Nephron (organoid): Measurements from ENCODE around the gene PLP1.

Experiments
- H3K27ac Mint-ChIP-seq, 3 experiments: 2 replicates each; pipeline ENCODE4 v1.8.0; 2020; ENCODE audit warnings: mixed read lengths in 3 of 3, mild to moderate bottlenecking in 2 of 3, moderate library complexity in 1 of 3
- H3K27me3 Mint-ChIP-seq: 2 replicates; pipeline ENCODE4 v1.8.0; 2021; ENCODE audit warnings: low read depth, mild to moderate bottlenecking, moderate library complexity, mixed read lengths
- H3K36me3 Mint-ChIP-seq: 2 replicates; pipeline ENCODE4 v1.8.0; 2020; ENCODE audit warnings: low read depth, mixed read lengths
- H3K4me1 Mint-ChIP-seq: 2 replicates; pipeline ENCODE4 v1.8.0; 2020; ENCODE audit warnings: mixed read lengths
- H3K4me3 Mint-ChIP-seq, 3 experiments: 2 replicates each; pipeline ENCODE4 v1.8.0; 2020; ENCODE audit warnings: mild to moderate bottlenecking in 3 of 3, mixed read lengths in 3 of 3, moderate library complexity in 2 of 3
- H3K9me3 Mint-ChIP-seq: 2 replicates; pipeline ENCODE4 v1.8.0; 2020; ENCODE audit warnings: mixed read lengths
- TF ChIP-seq, protein P1 (sequence below), 3 experiments: fragments of 200-600 bp; sonication (generic); IDR thresholded peaks; one replicate each; pipeline ENCODE4 v1.5.0; 2021; ENCODE audit warnings: antibody characterized with exemption in 3 of 3; ENCODE audit not compliant: unreplicated experiment in 3 of 3

The PLP1 gene

DNA sequence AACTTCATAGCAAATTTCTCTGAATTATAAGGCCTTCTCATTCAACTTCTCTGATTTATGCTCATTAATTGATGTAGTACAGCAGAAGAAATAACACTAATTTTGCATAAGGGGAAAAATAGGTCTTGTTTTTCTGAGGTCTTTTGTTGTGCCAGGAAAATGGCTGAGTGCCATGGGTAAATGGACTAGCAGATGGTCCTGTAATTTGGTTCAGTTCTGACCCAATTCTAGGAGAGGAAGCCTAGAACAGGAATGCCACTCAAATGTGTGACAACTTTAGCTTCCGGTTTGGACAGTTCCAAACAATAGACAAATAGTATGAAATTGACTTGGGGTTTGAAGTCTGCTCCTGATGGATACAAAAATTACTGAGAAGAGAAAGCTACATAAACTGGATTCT, 49.2 kb downstream of the PLP1 start:
- no peaks in the 10 kb centered on the region for H3K36me3 Mint-ChIP-seq
- H3K27ac Mint-ChIP-seq = no peak overlapping the region
- H3K4me1 Mint-ChIP-seq = peaks cover 8% of the 10 kb centered on the region
- no peaks in the 10 kb centered on the region for H3K9me3 Mint-ChIP-seq
- H3K4me3 Mint-ChIP-seq = no peak overlapping the region
- TF ChIP-seq, protein P1, sequence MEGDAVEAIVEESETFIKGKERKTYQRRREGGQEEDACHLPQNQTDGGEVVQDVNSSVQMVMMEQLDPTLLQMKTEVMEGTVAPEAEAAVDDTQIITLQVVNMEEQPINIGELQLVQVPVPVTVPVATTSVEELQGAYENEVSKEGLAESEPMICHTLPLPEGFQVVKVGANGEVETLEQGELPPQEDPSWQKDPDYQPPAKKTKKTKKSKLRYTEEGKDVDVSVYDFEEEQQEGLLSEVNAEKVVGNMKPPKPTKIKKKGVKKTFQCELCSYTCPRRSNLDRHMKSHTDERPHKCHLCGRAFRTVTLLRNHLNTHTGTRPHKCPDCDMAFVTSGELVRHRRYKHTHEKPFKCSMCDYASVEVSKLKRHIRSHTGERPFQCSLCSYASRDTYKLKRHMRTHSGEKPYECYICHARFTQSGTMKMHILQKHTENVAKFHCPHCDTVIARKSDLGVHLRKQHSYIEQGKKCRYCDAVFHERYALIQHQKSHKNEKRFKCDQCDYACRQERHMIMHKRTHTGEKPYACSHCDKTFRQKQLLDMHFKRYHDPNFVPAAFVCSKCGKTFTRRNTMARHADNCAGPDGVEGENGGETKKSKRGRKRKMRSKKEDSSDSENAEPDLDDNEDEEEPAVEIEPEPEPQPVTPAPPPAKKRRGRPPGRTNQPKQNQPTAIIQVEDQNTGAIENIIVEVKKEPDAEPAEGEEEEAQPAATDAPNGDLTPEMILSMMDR (IDR thresholded peaks at IDR 0.05; ENCODE audit: unreplicated experiment in 3 of 3) = no peak
- no peaks in the 10 kb centered on the region for H3K27me3 Mint-ChIP-seq

DNA sequence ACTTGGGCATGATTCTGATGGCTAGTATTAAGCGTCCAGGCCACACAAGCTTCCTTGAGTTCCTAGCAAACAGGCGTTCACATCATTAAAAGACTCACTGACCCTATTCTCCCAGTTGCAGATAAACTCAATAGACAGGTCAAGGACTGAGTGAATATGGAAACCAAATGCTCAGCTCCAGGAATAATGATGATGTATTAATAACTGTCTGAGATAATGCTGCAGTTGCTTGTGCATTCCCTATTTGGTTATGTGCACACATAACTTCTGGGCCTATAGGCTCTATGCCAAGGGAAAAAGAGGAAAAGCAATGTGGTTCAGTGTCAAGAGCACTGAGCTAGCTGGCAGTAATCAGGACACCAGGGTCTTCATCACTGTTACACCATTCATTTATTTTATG, 51.9 kb downstream of the PLP1 start:
- Mint-ChIP-seq H3K27me3 (peaks cover 5% of the 10 kb centered on the region), H3K4me1 (peaks cover 8% of the 10 kb centered on the region), H3K9me3 (peaks cover 2% of the 10 kb centered on the region)

DNA sequence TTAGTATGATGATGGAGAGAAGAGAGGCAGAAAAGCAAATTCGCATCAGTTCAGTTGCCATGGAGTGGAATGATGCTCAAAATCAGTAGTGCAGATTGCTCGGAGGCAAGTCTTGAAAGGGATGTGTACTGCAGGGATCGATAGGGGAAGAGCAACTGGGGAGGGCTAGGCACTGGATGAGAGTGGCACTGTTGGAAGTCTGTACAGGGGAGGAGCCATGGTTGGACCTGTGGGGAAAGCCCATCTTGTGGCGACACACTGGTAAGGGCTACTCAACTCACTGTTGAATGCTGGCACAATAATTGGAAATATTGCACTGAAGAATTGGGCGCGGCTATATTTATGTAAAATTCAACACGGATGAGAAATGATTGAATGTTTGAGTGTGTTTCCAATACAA, 54.2 kb downstream of the PLP1 start:
- no peak overlapping the region for H3K27ac Mint-ChIP-seq

More for the DNA sequence above, 51.9 kb downstream of the PLP1 start:
- H3K36me3 Mint-ChIP-seq = no peaks in the 10 kb centered on the region
- TF ChIP-seq, protein P1 (IDR thresholded peaks at IDR 0.05; ENCODE audit: unreplicated experiment in 3 of 3) = no peak
- H3K27ac Mint-ChIP-seq = peak overlapping the region in 2 of 3 experiments; percentile 53 to 79
- H3K4me3 Mint-ChIP-seq = peak overlapping the region in 1 of 3 experiments; percentile 42

GRCh38 chrX:103831342-103831802, 54.7 kb downstream of the PLP1 start:
- Mint-ChIP-seq H3K4me1 (peaks cover 8% of the 10 kb centered on the region), H3K27ac (no peak overlapping the region), H3K36me3 (no peaks in the 10 kb centered on the region), H3K27me3 (peaks cover 5% of the 10 kb centered on the region), H3K9me3 (peaks cover 2% of the 10 kb centered on the region), H3K4me3 (peak overlapping the region; percentile 84 to 87 (median 85))
- TF ChIP-seq, protein P1 (IDR thresholded peaks at IDR 0.05; ENCODE audit: unreplicated experiment in 3 of 3) = no peak

More for the DNA sequence above, 54.2 kb downstream of the PLP1 start:
- H3K4me3 Mint-ChIP-seq = peak overlapping the region; percentile 60 to 87 (median 85)
- TF ChIP-seq, protein P1 (IDR thresholded peaks at IDR 0.05; ENCODE audit: unreplicated experiment in 3 of 3) = no peak
- peaks cover 8% of the 10 kb centered on the region for H3K4me1 Mint-ChIP-seq
- H3K9me3 Mint-ChIP-seq = peaks cover 2% of the 10 kb centered on the region
- peaks cover 5% of the 10 kb centered on the region for H3K27me3 Mint-ChIP-seq
- H3K36me3 Mint-ChIP-seq = no peaks in the 10 kb centered on the region

- peaks cover 2% of the 10 kb centered on the region for H3K9me3 Mint-ChIP-seq
- H3K27me3 Mint-ChIP-seq = peaks cover 5% of the 10 kb centered on the region
- TF ChIP-seq, protein P1 (IDR thresholded peaks at IDR 0.05; ENCODE audit: unreplicated experiment in 3 of 3) = no peak
- H3K4me3 Mint-ChIP-seq = peak within 1 kb of the TSS; percentile 84 to 91 (median 88)
- no peaks in the 10 kb centered on the region for H3K36me3 Mint-ChIP-seq
- H3K4me1 Mint-ChIP-seq = peaks cover 8% of the 10 kb centered on the region
- peak within 1 kb of the TSS in 2 of 3 experiments; percentile 28 to 36 for H3K27ac Mint-ChIP-seq
Measured at GRCh38 chrX:103831803-103832544, 55.3 kb downstream of the PLP1 start, which contains the start of gene RAB9B. Gene RAB9B (minus strand): TSS chrX:103832257. CDS start chrX:103825784, 6,473 bp downstream.
